Activated naive CD4-positive, alpha-beta T cell treated with anti-CD3 and anti-CD28 coated beads, Interleukin-2, amount 50 U/mL, for 16 hours (primary cell): ENCODE results near the gene PDE4DIP.
"Not testable (repeated sequence)": the region's sequence is repeated elsewhere in the genome, so short reads cannot be mapped to it uniquely, and the experiment has no call there.

Experiments used
- DNase-seq: peaks from one replicate; pipeline ENCODE4 v3.0.0-alpha.2; 2020

The PDE4DIP gene

DNA sequence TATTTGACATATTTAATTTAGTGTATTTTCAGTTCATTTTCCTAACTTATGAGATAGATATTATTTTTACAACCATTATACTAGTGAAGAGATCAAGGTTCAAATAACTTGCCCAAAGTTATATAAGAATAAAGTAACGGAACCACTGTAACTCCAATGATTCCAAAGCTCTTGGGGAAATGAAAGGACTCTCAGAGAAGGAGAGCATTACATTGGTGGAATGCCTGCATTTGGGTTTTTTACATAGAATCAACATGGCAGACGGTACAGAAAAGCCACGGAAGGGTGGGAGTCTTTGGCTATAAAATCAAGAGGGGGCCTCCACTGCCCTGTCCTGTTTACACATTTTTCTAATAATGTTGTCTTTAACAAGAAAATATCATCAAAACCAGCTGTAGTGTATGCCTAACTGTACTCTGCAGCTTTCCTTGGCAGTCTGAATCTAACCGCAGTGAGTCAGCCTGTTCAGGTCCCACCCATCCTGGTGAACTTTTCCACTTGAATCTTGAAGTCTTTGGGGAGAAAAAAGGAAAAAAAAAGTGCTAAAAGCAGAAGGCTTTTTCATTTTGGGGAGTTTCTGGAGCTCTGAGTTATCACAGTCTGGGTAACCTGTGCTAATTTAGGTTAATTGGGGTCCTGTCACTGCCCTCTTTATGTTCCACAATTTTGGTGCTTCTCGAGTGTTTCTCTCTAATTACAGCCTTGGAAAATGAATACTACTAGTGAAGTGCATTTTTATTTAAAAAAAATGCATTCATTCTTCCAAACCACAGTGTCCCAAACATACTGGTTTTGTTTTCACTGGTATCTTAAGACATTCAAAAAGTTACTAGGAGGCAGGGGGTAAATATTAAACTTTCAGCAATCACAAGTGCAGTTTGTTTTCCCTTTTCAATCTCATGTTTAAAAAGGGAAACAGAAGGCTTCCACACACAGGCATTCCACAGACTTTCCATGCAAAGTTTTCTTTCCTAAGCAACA lies 30.5 kb downstream of the PDE4DIP start:
- not testable (repeated sequence) for DNase-seq

- not testable (repeated sequence) for DNase-seq
Measured at GRCh38 chr1:148879812-148880416, 35.7 kb downstream of the PDE4DIP start.

DNA sequence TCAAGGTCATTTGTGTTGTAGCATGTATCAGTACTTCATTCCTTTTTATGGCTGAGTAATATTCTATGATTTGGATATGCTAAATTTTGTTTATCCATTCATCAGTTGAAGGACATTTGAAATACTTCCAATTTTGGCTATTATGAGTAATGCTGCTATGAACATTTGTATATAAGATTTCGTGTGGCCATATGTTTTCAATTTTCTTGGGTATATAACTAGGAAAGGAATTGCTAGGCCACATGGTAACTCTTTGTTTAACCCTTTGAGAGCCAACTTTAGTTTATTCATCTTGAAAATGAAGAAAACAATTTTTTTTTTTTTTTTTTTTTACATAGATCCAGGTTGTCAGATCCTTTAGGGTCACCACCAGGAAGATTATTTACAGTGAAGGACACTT lies 37.0 kb downstream of the PDE4DIP start:
- not testable (repeated sequence) for DNase-seq

- not testable (repeated sequence) for DNase-seq
Measured at GRCh38 chr1:148885219-148885618, 41.0 kb downstream of the PDE4DIP start.

DNA sequence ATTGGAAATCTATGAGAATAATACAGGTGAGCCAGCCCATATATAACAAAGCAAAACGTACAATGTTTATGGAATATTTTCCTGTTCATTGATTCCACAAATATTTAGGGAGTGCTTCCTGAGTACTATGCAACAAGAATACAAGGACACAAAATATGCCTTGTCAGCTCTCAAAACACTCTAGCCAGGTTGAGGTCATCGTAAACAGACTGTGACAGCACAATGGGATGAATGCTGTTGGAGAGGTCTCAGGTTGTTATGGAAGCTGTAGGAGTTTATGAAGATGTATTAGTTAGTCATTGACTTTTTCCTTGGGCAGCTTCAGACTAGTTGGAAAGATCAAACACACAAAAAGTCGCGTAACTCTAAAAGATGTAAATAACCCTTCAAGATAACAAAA lies 42.1 kb downstream of the PDE4DIP start:
- DNase-seq: not testable (repeated sequence)

GRCh38 chr1:148888597-148888996 lies 44.4 kb downstream of the PDE4DIP start:
- DNase-seq: not testable (repeated sequence)

DNA sequence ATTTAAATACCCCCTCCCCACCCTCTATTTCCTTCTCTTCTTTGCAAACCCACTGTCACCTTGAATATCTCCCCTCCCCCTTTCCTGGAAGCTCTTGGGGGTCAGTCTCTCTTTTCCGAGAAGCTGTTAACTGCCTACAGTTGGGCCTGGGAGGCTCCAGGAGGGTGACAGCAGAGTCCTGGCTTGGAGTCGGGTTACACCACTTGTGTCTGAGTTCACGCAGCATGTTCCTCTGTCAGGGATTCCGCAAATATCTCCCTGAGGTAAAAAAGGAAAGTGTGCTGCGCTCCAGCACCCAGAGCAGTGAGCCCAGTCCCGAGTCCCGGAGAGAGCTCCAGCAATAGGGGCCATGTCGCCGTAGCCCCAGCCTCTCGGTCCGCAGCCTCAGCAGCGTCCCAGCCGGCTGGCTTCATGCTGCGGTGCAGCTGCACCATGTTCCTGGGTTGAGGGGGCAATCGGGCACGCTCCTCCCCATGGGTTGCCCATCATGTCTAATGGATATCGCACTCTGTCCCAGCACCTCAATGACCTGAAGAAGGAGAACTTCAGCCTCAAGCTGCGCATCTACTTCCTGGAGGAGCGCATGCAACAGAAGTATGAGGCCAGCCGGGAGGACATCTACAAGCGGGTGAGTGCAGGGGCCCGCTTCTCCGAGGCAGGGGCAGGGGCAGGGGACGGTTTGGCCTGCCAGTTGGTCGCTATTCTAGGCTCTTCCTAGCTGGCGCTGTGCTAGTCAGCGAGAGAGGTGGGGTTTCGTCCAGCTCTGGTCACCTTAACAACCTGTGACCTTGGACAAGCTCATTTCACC lies 45.2 kb downstream of the PDE4DIP start:
- DNase-seq: not testable (repeated sequence)

- DNase-seq: not testable (repeated sequence)
Measured at GRCh38 chr1:148890075-148890568, 45.9 kb downstream of the PDE4DIP start.

- DNase-seq: not testable (repeated sequence)
Measured at GRCh38 chr1:148894360-148895352, 50.4 kb downstream of the PDE4DIP start.

DNA sequence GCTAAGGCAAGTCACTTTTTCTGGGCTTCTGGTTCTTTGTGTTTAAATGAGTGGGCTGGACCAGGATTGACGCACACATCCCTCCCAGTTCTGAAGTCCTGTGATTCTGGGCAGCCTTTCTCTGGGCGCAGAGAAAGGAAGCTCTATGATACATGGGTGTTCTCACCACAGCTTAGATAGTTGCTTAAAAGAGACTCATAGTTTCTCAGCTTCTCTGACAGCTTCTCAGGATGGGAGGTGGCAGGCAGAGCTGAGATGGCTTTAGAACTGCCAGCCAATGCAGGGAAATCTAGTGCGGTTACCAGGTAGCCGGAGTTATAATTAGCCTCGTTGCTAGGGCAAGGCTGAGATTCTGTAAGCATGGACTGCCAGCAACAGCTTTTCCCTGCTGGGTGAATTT lies 55.8 kb downstream of the PDE4DIP start:
- DNase-seq: not testable (repeated sequence)

DNA sequence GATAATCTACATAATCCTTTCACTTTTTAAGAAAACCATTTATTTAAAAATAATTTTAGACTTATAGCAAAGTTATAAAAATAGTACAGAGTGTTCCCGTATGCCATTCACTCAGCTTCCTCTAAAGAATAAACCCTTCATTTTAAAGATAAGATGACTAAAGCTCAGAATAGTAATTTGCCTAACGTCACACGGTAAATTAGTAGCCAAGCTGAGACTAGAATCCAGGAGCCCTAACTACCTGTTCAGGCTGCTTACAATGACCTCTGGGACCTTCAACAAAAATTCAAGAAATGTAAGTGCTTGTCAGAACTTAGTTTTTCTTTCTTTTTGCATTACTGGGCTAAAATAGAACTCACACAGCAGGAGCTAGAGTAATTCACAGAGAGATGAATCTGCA lies 56.5 kb downstream of the PDE4DIP start:
- not testable (repeated sequence) for DNase-seq

DNA sequence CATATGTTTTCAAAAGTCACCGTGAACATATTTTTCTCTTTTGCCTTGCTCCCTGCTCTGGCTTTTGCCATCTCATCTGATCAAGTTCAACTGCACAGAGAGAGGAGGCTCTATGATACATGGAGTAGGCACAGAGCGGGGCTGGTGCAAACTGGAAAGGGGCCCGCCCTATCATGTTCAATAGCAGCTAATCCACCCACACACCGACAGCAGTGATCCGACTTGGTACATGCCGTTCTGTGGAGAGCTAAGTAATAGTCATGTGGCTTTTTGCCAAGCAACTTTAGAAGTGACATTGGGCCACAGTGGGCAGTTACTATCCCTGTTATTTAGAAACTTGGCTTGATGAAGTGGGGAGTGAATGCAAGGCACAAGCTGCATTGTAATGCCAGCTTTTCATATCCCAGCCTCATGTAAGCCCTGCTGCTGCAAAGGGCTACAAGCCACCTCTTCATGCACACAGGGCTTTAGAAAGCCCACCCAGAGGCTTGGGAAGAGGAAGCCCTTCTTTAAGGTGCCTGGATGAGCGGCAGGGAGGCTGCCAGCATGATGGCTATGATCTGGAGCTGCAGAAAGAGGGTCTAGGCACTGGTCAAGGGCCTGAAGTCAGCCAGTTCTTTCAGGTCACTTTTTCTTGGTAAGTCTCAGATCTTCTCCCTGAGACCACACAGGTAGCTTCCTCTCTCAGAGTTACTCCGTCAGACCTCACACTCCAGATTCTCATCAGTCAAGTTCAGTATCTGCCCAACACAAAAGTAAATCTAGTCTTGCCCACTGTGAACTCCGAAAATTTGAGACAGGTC lies 57.1 kb downstream of the PDE4DIP start:
- DNase-seq: not testable (repeated sequence)

DNA sequence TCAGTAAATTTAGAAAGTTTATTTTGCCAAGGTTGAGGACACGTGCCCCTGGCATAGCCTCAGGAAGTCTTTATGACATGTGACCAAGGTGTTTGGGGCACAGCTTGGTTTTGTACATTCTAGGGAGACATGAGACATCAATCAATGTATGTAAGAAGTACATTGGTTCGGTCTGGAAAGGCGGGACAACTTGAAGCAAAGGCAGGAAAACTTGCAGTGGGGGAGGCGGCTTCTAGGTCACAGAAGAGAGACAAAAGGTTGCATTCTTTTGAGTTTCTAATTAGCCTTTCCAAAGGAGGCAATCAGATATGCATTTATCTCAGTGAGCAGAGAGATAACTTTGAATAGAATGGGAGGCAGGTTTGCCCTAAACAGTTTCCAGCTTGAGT lies 57.7 kb downstream of the PDE4DIP start:
- not testable (repeated sequence) for DNase-seq

- not testable (repeated sequence) for DNase-seq
Measured at GRCh38 chr1:148909219-148909826, 65.1 kb downstream of the PDE4DIP start.

- DNase-seq: not testable (repeated sequence)
Measured at GRCh38 chr1:148911303-148911928, 67.2 kb downstream of the PDE4DIP start.

DNA sequence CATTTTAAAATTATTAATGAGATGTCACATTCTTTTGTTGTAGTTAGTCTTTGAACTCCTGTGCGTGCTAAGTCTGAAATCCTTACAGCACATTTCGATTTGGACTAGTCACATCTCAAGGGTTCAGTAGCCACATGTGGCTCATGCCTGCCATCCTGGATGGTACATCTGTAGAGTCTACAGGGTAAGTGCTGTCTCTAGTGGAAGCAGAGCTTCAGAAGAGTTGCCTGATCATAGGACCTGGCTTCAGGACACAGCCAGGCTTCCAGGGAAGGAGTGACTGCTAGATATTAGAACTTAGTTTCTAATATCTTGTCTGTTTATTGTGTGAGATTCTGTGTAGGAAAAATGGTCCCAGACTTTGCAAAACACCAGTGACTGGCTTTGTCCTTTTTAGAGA lies 72.0 kb downstream of the PDE4DIP start:
- DNase-seq: not testable (repeated sequence)

- not testable (repeated sequence) for DNase-seq
Measured at GRCh38 chr1:148916695-148917348, 72.6 kb downstream of the PDE4DIP start.

DNA sequence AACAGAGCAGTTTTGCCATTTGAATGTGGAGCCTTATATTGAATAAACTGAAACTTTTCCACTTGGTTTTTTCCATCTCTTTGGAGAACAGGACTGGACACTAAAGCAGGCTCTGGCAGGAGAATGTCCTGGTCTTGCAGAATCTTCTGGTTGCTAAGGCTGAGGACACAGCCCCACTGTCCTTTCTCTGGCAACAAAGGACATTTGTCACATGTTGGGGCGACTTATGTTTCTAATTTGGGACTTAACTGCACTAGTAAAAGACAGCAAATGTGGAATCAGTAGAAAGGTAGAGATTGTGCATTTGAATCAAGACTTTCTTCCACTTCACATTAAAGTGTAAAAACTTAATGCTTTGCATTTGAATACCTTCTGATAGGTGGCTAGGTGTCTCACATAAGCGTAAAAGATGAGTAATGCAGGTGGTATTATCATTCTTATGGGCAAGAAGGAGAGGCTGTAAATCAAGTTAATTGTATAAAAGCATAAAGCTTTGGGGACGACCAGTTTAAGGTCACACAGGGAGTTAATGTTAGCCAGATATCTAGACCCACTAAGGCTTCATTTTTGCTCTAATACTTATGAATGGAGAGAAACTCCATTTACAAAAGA lies 74.7 kb downstream of the PDE4DIP start:
- not testable (repeated sequence) for DNase-seq

GRCh38 chr1:148921047-148921446 lies 76.8 kb downstream of the PDE4DIP start:
- not testable (repeated sequence) for DNase-seq
